GM19452 (cell line): ENCODE data around the gene ADH7.
"Not testable (repeated sequence)": the region's sequence is repeated elsewhere in the genome, so short reads cannot be mapped to it uniquely, and the experiment has no call there.

Experiments
- ATAC-seq: cut with Tn5 transposase; IDR thresholded peaks from one replicate; pipeline ENCODE4 v1.9.1; 2021; ENCODE audit not compliant: unreplicated experiment

Gene ADH7

GRCh38 chr4:99417125-99417524 is 18.0 kb downstream of the ADH7 start:
- ATAC-seq: no peak

GRCh38 chr4:99415762-99416161 is 19.4 kb downstream of the ADH7 start:
- ATAC-seq: not testable (repeated sequence)

GRCh38 chr4:99414902-99415301 is 20.2 kb downstream of the ADH7 start:
- not testable (repeated sequence) for ATAC-seq

GRCh38 chr4:99414401-99414800 is 20.7 kb downstream of the ADH7 start:
- no peak for ATAC-seq

- no peak for ATAC-seq
These were observed 22.0 kb downstream of the ADH7 start for GRCh38 chr4:99413140-99413539.

- ATAC-seq: no peak
These were observed 24.1 kb downstream of the ADH7 start for GRCh38 chr4:99411041-99411440.

GRCh38 chr4:99410075-99410474 is 25.1 kb downstream of the ADH7 start:
- no peak for ATAC-seq

GRCh38 chr4:99408346-99408745 is 26.8 kb downstream of the ADH7 start:
- ATAC-seq: no peak

- ATAC-seq: no peak
These were observed 29.6 kb downstream of the ADH7 start for GRCh38 chr4:99405433-99406115.

GRCh38 chr4:99404595-99405287 is 30.4 kb downstream of the ADH7 start:
- peak; percentile 83 for ATAC-seq

- ATAC-seq: peak; percentile 63
These were observed 31.6 kb downstream of the ADH7 start for GRCh38 chr4:99403380-99404184.

GRCh38 chr4:99402765-99403164 is 32.4 kb downstream of the ADH7 start:
- ATAC-seq: no peak

- ATAC-seq: no peak
These were observed 34.3 kb downstream of the ADH7 start for GRCh38 chr4:99400831-99401230.

GRCh38 chr4:99399017-99399416 is 36.1 kb downstream of the ADH7 start:
- ATAC-seq: no peak

- ATAC-seq: no peak
These were observed 39.4 kb downstream of the ADH7 start for GRCh38 chr4:99395595-99396364.

GRCh38 chr4:99394896-99395295 is 40.2 kb downstream of the ADH7 start:
- no peak for ATAC-seq

- no peak for ATAC-seq
These were observed 45.1 kb downstream of the ADH7 start for GRCh38 chr4:99390055-99390454.

- no peak for ATAC-seq
These were observed 45.5 kb downstream of the ADH7 start for GRCh38 chr4:99389606-99390005.

GRCh38 chr4:99383833-99384392 is 51.2 kb downstream of the ADH7 start:
- no peak for ATAC-seq

GRCh38 chr4:99383399-99383798 is 51.7 kb downstream of the ADH7 start:
- ATAC-seq: no peak
